ENCODE measurements around the gene KRTAP9-6.

DNA sequence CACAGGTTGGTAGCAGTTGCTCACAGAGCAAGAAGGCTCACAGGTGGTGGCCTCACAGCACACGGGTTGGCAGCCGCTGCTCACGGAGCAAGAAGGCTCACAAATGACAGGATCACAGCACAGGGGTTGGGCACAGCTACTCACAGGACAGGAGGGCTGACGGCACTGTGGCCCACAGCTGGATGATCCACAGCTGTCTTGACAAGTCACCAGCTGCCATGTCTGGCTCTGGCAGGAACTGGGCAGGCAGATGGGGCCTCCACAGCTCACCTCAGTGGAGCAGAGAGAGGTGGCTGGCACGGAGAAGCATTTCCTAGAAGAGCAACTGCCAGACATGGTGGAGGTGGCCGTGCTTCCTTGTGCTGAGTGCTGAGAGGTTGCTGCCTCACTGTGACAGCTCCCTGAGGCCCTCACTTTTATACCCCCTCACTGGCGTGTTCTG lies 43.8 kb downstream of the KRTAP9-6 start, which contains the start of gene KRTAP16-1:
- no peak for TF ChIP-seq CTCF (IDR thresholded peaks at IDR 0.05)
- TF ChIP-seq POLR2A (IDR thresholded peaks at IDR 0.05), result no peak

All from thyroid gland (tissue), 4 donors.